Heart left ventricle (tissue), 13 donors: Measurements from ENCODE around the gene FEZ2.

Experiments
- CTCF ChIP-seq, 12 donors: fragments of 200-600 bp; sonication (generic) in 4 of 12; IDR thresholded peaks; one replicate each; pipeline versions ENCODE4 v1.5.0 to v1.8.0; 2018 to 2022; ENCODE audit warnings: antibody characterized with exemption in 12 of 12, mild to moderate bottlenecking in 5 of 12
- POLR2A ChIP-seq, 2 donors: fragments of 450-650 bp; IDR thresholded peaks; one replicate each; pipeline ENCODE4 v1.6.1; 2017; ENCODE audit warnings: antibody characterized with exemption in 2 of 2, mild to moderate bottlenecking in 2 of 2, moderate library complexity in 2 of 2
- donor health status: ischemic (EF 13 %, LVEDD 7.1; RV severe dilation, severe dysfunction).
- donor health status: DM: no; HTN: yes; CAD: no.
- donor health status: DM: no; HTN: no; CAD: no.
- donor health status: ischemic (EF 25% LVEDD 6.9; RV normal size, moderate dysfunction).
- donor health status: ischemic (EF 25% LVEDD 5.7; RV mildly dilated, moderate dysfunction).
- donor health status: ischemic (EF 35%, LVEDD 5.7; RV mildly dilated, moderate dysfunction).
- donor health status: nonischemic (EF 11% LVEDD 7.7; RV severe dilation, severe dysfunction).
- donor health status: DM: yes; HTN: yes; CAD: no.
- donor health status: PGD.
- donor health status: ischemic (EF 29% LVEDD 5.4; RV normal size, mild dysfunction).
- donor health status: nonischemic (EF 23%, LVEDD 6.1; RV moderate dilation, normal function).

GRCh38 chr2:36515538-36515937 lies 82.4 kb downstream of the FEZ2 start:
- TF ChIP-seq POLR2A (IDR thresholded peaks at IDR 0.05) (no peak), CTCF (IDR thresholded peaks at IDR 0.05) (no peak)
